ENCODE data around the gene DMRT1. TPM values are rescaled to one million over a fixed set of nuclear protein-coding genes. Genes with fewer than 3 reads are reported as not detected.
A peak's percentile ranks its signal among the peaks of the same experiment; 100 is the strongest.

The DMRT1 gene
- total and polyA plus RNA-seq, 2 donors from 2014 or later = not detected

DNA sequence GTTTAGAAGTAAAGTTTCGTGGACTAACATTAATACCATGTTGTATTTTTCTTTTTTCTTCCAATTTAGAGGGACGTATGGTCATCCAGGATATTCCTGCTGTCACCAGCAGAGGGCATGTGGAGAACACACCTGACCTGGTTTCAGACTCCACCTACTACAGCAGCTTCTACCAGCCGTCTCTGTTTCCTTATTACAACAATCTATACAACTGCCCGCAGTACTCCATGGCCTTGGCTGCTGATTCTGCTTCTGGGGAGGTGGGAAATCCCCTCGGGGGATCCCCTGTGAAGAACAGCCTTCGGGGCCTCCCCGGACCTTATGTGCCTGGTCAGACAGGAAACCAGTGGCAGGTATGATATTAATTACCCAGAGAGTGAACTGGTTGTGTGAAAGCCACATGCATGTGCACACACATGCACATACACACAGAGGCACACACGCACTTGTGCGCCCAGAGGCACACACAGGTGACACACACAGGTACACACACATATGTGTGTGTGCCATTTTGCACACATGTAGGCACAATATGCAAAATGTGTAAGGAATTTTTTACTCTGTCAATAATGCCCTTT, 52.4 kb downstream of the DMRT1 start:
- Histone ChIP-seq H3K27ac (ENCODE audit: low read depth in 2 of 2, low read length in 2 of 2) (no peak overlapping the region), H3K27me3 (ENCODE audit: control insufficient read depth, insufficient read depth, low read length) (peaks cover 3% of the 10 kb centered on the region), H3K9ac (ENCODE audit: low read length in 3 of 3) (no peak overlapping the region), H3K36me3 (ENCODE audit: control insufficient read depth in 2 of 3, insufficient read depth in 3 of 3, low read length in 3 of 3) (no peaks in the 10 kb centered on the region), H3K4me1 (ENCODE audit: control insufficient read depth in 2 of 3, insufficient read depth in 2 of 3, low read depth in 1 of 3, low read length in 3 of 3) (no peaks in the 10 kb centered on the region), H3K4me3 (ENCODE audit: low read length in 3 of 3) (no peak overlapping the region), H3K9me3 (ENCODE audit: control insufficient read depth in 2 of 3, insufficient read depth in 1 of 3, low read length in 3 of 3) (no peaks in the 10 kb centered on the region)
- TF ChIP-seq CTCF (IDR thresholded peaks at IDR 0.05; ENCODE audit: borderline replicate concordance, extremely low read depth, insufficient read depth) = peak; percentile 80
- DNase-seq = peak in 4 of 5 donors; percentile 66 to 78 (median 76)
- peak; percentile 13 for FAIRE-seq
- intact Hi-C loops (cut with DNase I) = no loop called here

- H3K9me3 ChIP-seq (ENCODE audit: control insufficient read depth in 2 of 3, insufficient read depth in 1 of 3, low read length in 3 of 3) = no peaks in the 10 kb centered on the region
- peaks cover 0 to 3% (median 0%) of the 10 kb centered on the region in 3 donors for H3K4me1 ChIP-seq (ENCODE audit: control insufficient read depth in 2 of 3, insufficient read depth in 2 of 3, low read depth in 1 of 3, low read length in 3 of 3)
- peaks cover 7% of the 10 kb centered on the region for H3K27me3 ChIP-seq (ENCODE audit: control insufficient read depth, insufficient read depth, low read length)
- H3K36me3 ChIP-seq (ENCODE audit: control insufficient read depth in 2 of 3, insufficient read depth in 3 of 3, low read length in 3 of 3) = no peaks in the 10 kb centered on the region
- H3K27ac ChIP-seq (ENCODE audit: low read depth in 2 of 2, low read length in 2 of 2) = no peak overlapping the region
- intact Hi-C loops (cut with DNase I) = no loop called here
- TF ChIP-seq CTCF (IDR thresholded peaks at IDR 0.05; ENCODE audit: borderline replicate concordance, extremely low read depth, insufficient read depth) = no peak
- no peak for FAIRE-seq
- H3K9ac ChIP-seq (ENCODE audit: low read length in 3 of 3) = no peak overlapping the region
- peak in 4 of 5 donors; percentile 80 to 95 (median 90) for DNase-seq
- no peak overlapping the region for H3K4me3 ChIP-seq (ENCODE audit: low read length in 3 of 3)
Measured at GRCh38 chr9:899440-900184, 58.1 kb downstream of the DMRT1 start.

GRCh38 chr9:903886-904285, 62.4 kb downstream of the DMRT1 start:
- no peak overlapping the region for H3K9ac ChIP-seq (ENCODE audit: low read length in 3 of 3)

More at GRCh38 chr9:903886-904285, 62.4 kb downstream of the DMRT1 start:
- FAIRE-seq = no peak
- no peaks in the 10 kb centered on the region for H3K9me3 ChIP-seq (ENCODE audit: control insufficient read depth in 2 of 3, insufficient read depth in 1 of 3, low read length in 3 of 3)
- H3K27me3 ChIP-seq (ENCODE audit: control insufficient read depth, insufficient read depth, low read length) = peaks cover 4% of the 10 kb centered on the region
- intact Hi-C loops (cut with DNase I) = no loop called here
- no peak for DNase-seq
- TF ChIP-seq CTCF (IDR thresholded peaks at IDR 0.05; ENCODE audit: borderline replicate concordance, extremely low read depth, insufficient read depth) = no peak
- H3K4me1 ChIP-seq (ENCODE audit: control insufficient read depth in 2 of 3, insufficient read depth in 2 of 3, low read depth in 1 of 3, low read length in 3 of 3) = peaks cover 0 to 3% (median 0%) of the 10 kb centered on the region in 3 donors
- no peak overlapping the region for H3K27ac ChIP-seq (ENCODE audit: low read depth in 2 of 2, low read length in 2 of 2)
- H3K4me3 ChIP-seq (ENCODE audit: low read length in 3 of 3) = no peak overlapping the region
- H3K36me3 ChIP-seq (ENCODE audit: control insufficient read depth in 2 of 3, insufficient read depth in 3 of 3, low read length in 3 of 3) = no peaks in the 10 kb centered on the region
